HG03135 (cell line): ENCODE results near the gene SLC26A6.

Experiments used
- ATAC-seq: cut with Tn5 transposase; IDR thresholded peaks from one replicate; pipeline ENCODE4 v1.9.1; 2021; ENCODE audit warnings: mild to moderate bottlenecking, moderate library complexity; ENCODE audit not compliant: unreplicated experiment

The SLC26A6 gene

GRCh38 chr3:48634661-48635221 is 520 bp downstream of the SLC26A6 start:
- peak; percentile 21 for ATAC-seq

GRCh38 chr3:48633743-48634142 is 1.5 kb downstream of the SLC26A6 start:
- ATAC-seq = no peak

- no peak for ATAC-seq
These were observed 2.0 kb downstream of the SLC26A6 start for GRCh38 chr3:48633256-48633655.

- ATAC-seq = no peak
These were observed 3.5 kb downstream of the SLC26A6 start for GRCh38 chr3:48631516-48632448.

- no peak for ATAC-seq
These were observed 4.4 kb downstream of the SLC26A6 start for GRCh38 chr3:48630833-48631232.

- no peak for ATAC-seq
These were observed 4.9 kb downstream of the SLC26A6 start for GRCh38 chr3:48630407-48630806.

- ATAC-seq = no peak
These were observed 5.4 kb downstream of the SLC26A6 start for GRCh38 chr3:48629894-48630293.

GRCh38 chr3:48628277-48629017 is 6.8 kb downstream of the SLC26A6 start:
- no peak for ATAC-seq

- ATAC-seq = no peak
These were observed 9.7 kb downstream of the SLC26A6 start for GRCh38 chr3:48625600-48625999.

- ATAC-seq = no peak
These were observed 10.5 kb downstream of the SLC26A6 start for GRCh38 chr3:48624767-48625166.

GRCh38 chr3:48623851-48624547 is 11.3 kb downstream of the SLC26A6 start:
- ATAC-seq = no peak

- no peak for ATAC-seq
These were observed 13.8 kb downstream of the SLC26A6 start, which contains the start of gene TMEM89 for GRCh38 chr3:48621461-48621869. TMEM89 (minus strand) TSS chr3:48621769; CDS start chr3:48621756, 13 bp downstream.

- ATAC-seq = no peak
These were observed 15.4 kb downstream of the SLC26A6 start for GRCh38 chr3:48619541-48620524.

- ATAC-seq = no peak
These were observed 17.7 kb downstream of the SLC26A6 start for GRCh38 chr3:48617559-48617958.

GRCh38 chr3:48614044-48614443 is 21.2 kb downstream of the SLC26A6 start:
- ATAC-seq = no peak

- ATAC-seq = no peak
These were observed 23.0 kb downstream of the SLC26A6 start for GRCh38 chr3:48612309-48612708.

GRCh38 chr3:48609088-48610005 is 25.9 kb downstream of the SLC26A6 start, which contains the start of gene UQCRC1:
UQCRC1 (minus strand) TSS chr3:48609646; CDS start chr3:48609620, 26 bp downstream.
- ATAC-seq = peak; percentile 97

- ATAC-seq = no peak
These were observed 27.7 kb downstream of the SLC26A6 start for GRCh38 chr3:48607519-48607918.

- ATAC-seq = no peak
These were observed 33.7 kb downstream of the SLC26A6 start for GRCh38 chr3:48601622-48601994.
